HG03039 (cell line): ENCODE measurements around the gene SGCE.

ENCODE experiments used
- ATAC-seq: cut with Tn5 transposase; IDR thresholded peaks from one replicate; pipeline ENCODE4 v1.9.1; 2021; ENCODE audit warnings: mild to moderate bottlenecking, moderate library complexity; ENCODE audit not compliant: unreplicated experiment

Gene SGCE

DNA sequence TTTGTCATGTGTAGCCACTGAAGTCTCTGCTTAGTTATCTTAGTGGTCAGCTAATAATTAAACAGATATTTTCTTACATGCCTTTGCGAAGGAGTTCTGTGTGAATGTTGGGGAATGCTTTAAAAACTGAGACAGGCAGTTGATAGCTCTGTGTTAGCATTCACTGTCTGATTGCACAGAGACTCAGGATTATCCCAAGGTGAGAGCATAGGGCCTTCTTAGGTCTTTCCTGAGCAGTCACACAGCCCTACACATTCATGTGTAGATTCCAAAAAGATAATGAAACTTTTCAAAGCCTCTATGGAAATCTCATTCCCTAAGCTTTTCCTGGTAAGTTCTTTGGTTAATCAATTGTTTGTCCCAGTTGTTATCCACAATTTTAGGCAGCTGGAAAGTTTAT, 78.6 kb downstream of the SGCE start:
- ATAC-seq = no peak

- no peak for ATAC-seq
Measured at GRCh38 chr7:94576316-94576715, 79.6 kb downstream of the SGCE start.

GRCh38 chr7:94575646-94576045, 80.3 kb downstream of the SGCE start:
- no peak for ATAC-seq

- no peak for ATAC-seq
Measured at GRCh38 chr7:94571816-94572215, 84.1 kb downstream of the SGCE start.

DNA sequence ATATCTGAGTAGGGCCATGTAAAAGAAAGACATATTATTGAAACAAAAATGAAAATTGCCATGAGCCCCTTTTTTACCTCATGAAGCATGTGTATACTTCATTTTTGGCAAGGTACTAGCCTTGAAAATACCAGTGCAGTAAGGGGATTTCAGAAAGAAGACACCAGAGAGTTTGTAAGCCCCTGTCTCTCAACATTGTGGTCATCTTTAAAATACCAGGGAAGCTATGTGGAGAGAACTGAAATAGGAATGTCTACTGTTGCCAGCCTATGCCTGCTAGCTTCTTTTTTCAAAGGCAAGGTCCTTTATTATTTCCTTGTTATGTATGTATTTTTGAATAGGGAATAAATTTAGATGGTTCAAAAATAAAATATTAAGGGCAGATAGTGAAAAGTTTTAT, 88.5 kb downstream of the SGCE start:
- no peak for ATAC-seq

DNA sequence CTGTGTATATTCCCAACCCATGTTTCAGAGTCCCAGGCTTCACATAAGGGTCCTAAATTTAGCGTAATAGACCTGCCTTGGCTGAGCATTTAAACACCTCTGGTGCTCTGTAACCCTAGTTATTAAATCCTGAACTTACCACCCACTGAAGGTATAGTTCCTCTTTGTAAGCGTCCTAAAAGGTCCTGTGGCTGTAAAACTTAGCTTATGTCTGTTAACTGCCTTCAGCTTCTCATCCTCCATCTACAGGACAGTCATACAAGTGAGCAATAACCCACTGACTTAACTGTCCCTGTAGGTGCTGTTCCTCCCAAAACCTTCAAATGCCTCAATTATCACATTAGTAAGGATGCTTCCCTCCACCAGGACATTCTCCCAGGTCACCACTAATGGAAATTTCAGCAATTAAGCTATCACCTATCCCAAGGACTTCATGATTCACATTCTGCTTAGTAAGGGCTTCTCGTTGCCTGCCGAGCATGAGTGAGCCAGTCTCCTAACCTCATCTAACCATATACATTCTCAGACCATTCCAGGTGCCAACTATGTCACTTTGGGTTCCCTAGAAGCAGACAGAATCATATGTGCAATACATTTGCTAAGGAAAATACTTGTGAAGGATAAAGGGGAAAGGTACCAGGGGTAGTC, 90.6 kb downstream of the SGCE start:
- no peak for ATAC-seq

- ATAC-seq = no peak
Measured at GRCh38 chr7:94562525-94562924, 93.4 kb downstream of the SGCE start.

GRCh38 chr7:94561841-94562514, 94.0 kb downstream of the SGCE start:
- ATAC-seq = no peak

DNA sequence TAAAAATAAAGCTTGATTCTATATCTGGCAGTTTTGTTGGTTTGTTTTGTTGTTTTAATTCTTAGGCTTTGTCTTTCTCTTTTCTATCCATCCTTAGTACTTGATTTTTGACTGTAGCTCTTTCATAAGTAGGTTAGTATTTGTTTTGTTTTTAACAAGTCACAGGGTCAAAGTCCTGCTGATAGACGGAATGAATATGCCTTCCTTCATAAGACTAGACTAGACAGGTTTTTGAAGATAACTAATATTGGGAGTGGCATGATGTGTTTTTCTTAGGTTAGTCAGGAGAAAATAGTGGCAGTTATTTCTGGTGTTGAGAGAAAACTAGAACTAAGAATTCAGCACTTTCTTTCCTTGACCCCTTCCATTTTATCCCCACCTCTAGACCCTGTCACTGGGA, 96.0 kb downstream of the SGCE start:
- ATAC-seq = no peak

GRCh38 chr7:94557215-94557614, 98.7 kb downstream of the SGCE start:
- no peak for ATAC-seq

- no peak for ATAC-seq
Measured at GRCh38 chr7:94556028-94556427, 99.9 kb downstream of the SGCE start.

- ATAC-seq = no peak
Measured at GRCh38 chr7:94547126-94547525, 108.8 kb downstream of the SGCE start.

DNA sequence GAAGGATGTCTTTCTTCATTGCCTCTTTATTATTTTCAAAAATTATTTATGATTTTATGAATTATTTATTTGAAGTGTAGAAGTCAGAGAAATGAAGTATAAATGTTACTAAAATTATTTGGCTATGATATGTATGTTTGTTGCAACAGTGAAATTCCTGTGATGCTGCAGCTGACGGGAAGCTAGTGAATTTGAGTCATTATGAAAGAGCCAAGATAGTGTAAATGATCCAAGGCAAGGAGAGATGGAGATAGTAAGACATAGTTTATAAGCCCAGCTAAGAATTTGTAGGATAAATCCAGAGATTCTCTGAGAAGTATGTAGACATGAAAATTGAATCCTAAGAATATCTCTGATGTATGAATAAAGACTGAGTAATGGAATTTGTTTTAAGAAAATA, 115.5 kb downstream of the SGCE start:
- no peak for ATAC-seq
